NCI-H526 (cell line): ENCODE results near the gene SRGAP3.
A peak's percentile ranks its signal among the peaks of the same experiment; 100 is the strongest.

Experiments
- DNase-seq, 2 experiments: peaks; one replicate each; lab custom pipeline; 2025; lab: John Stamatoyannopoulos, UW

The SRGAP3 gene

GRCh38 chr3:9225268-9225667 is 24.2 kb downstream of the SRGAP3 start:
- DNase-seq = no peak

GRCh38 chr3:9224490-9224889 is 25.0 kb downstream of the SRGAP3 start:
- no peak for DNase-seq

- no peak for DNase-seq
Observed at GRCh38 chr3:9223672-9224071, 25.8 kb downstream of the SRGAP3 start.

- no peak for DNase-seq
Observed at GRCh38 chr3:9222956-9223639, 26.3 kb downstream of the SRGAP3 start.

- DNase-seq = no peak
Observed at GRCh38 chr3:9222049-9222448, 27.4 kb downstream of the SRGAP3 start.

GRCh38 chr3:9218514-9218846 is 31.0 kb downstream of the SRGAP3 start:
- no peak for DNase-seq

- DNase-seq = no peak
Observed at GRCh38 chr3:9217784-9218513, 31.5 kb downstream of the SRGAP3 start.

GRCh38 chr3:9216736-9217135 is 32.7 kb downstream of the SRGAP3 start:
- DNase-seq = no peak

GRCh38 chr3:9214599-9214998 is 34.8 kb downstream of the SRGAP3 start:
- DNase-seq = peak in 1 of 2 experiments; percentile 22

GRCh38 chr3:9214185-9214584 is 35.3 kb downstream of the SRGAP3 start:
- DNase-seq = no peak

GRCh38 chr3:9213019-9213634 is 36.3 kb downstream of the SRGAP3 start:
- DNase-seq = no peak

- DNase-seq = no peak
Observed at GRCh38 chr3:9211155-9211950, 38.1 kb downstream of the SRGAP3 start.

GRCh38 chr3:9209777-9210176 is 39.7 kb downstream of the SRGAP3 start:
- no peak for DNase-seq

- no peak for DNase-seq
Observed at GRCh38 chr3:9208605-9209152, 40.8 kb downstream of the SRGAP3 start.

GRCh38 chr3:9207116-9207763 is 42.2 kb downstream of the SRGAP3 start:
- no peak for DNase-seq

GRCh38 chr3:9206287-9206686 is 43.2 kb downstream of the SRGAP3 start:
- no peak for DNase-seq

- no peak for DNase-seq
Observed at GRCh38 chr3:9205345-9206143, 43.9 kb downstream of the SRGAP3 start.

- DNase-seq = peak in 1 of 2 experiments; percentile 14
Observed at GRCh38 chr3:9204253-9204992, 45.0 kb downstream of the SRGAP3 start.

GRCh38 chr3:9203317-9203716 is 46.1 kb downstream of the SRGAP3 start:
- DNase-seq = no peak

GRCh38 chr3:9202546-9202945 is 46.9 kb downstream of the SRGAP3 start:
- no peak for DNase-seq
